ENCODE data around the gene NFATC2.

The NFATC2 gene

GRCh38 chr20:51514836-51515235 is 27.7 kb downstream of the NFATC2 start:
- H3K4me3 ChIP-seq (ENCODE audit: low read depth, low read length) = no peak overlapping the region
- H3K27me3 ChIP-seq (replicated peaks) = no peaks in the 10 kb centered on the region
- H3K27ac ChIP-seq = no peak overlapping the region
- TF ChIP-seq CTCF (IDR thresholded peaks at IDR 0.05; ENCODE audit: low read depth, low read length, missing control alignments) = no peak
- no peak for DNase-seq
- in situ Hi-C loops (cut with HindIII; ENCODE audit: low pct_ligation_motif_present, low sequenced_read_pairs) = no loop called here
- no peaks in the 10 kb centered on the region for H3K36me3 ChIP-seq (replicated peaks)

GRCh38 chr20:51514249-51514648 is 28.3 kb downstream of the NFATC2 start:
- Histone ChIP-seq H3K27me3 (replicated peaks) (no peaks in the 10 kb centered on the region), H3K27ac (no peak overlapping the region), H3K4me3 (ENCODE audit: low read depth, low read length) (no peak overlapping the region), H3K36me3 (replicated peaks) (no peaks in the 10 kb centered on the region)
- no peak for TF ChIP-seq CTCF (IDR thresholded peaks at IDR 0.05; ENCODE audit: low read depth, low read length, missing control alignments)
- no peak for DNase-seq
- in situ Hi-C loops (cut with HindIII; ENCODE audit: low pct_ligation_motif_present, low sequenced_read_pairs) = no loop called here

- no peak for DNase-seq
- H3K27me3 ChIP-seq (replicated peaks) = no peaks in the 10 kb centered on the region
- no peak for TF ChIP-seq CTCF (IDR thresholded peaks at IDR 0.05; ENCODE audit: low read depth, low read length, missing control alignments)
- in situ Hi-C loops (cut with HindIII; ENCODE audit: low pct_ligation_motif_present, low sequenced_read_pairs) = no loop called here
- H3K36me3 ChIP-seq (replicated peaks) = no peaks in the 10 kb centered on the region
- no peak overlapping the region for H3K4me3 ChIP-seq (ENCODE audit: low read depth, low read length)
- H3K27ac ChIP-seq = no peak overlapping the region
These were observed 29.0 kb downstream of the NFATC2 start for GRCh38 chr20:51513545-51513944.

- Histone ChIP-seq H3K4me3 (ENCODE audit: low read depth, low read length) (no peak overlapping the region), H3K27ac (no peak overlapping the region), H3K36me3 (replicated peaks) (no peaks in the 10 kb centered on the region), H3K27me3 (replicated peaks) (no peaks in the 10 kb centered on the region)
- DNase-seq = no peak
- TF ChIP-seq CTCF (IDR thresholded peaks at IDR 0.05; ENCODE audit: low read depth, low read length, missing control alignments) = no peak
- in situ Hi-C loops (cut with HindIII; ENCODE audit: low pct_ligation_motif_present, low sequenced_read_pairs) = no loop called here
These were observed 29.9 kb downstream of the NFATC2 start for GRCh38 chr20:51512645-51513044.

GRCh38 chr20:51511861-51512619 is 30.5 kb downstream of the NFATC2 start:
- no peak overlapping the region for H3K4me3 ChIP-seq (ENCODE audit: low read depth, low read length)

More at GRCh38 chr20:51511861-51512619, 30.5 kb downstream of the NFATC2 start:
- TF ChIP-seq CTCF (IDR thresholded peaks at IDR 0.05; ENCODE audit: low read depth, low read length, missing control alignments) = no peak
- Histone ChIP-seq H3K27me3 (replicated peaks) (no peaks in the 10 kb centered on the region), H3K36me3 (replicated peaks) (no peaks in the 10 kb centered on the region), H3K27ac (no peak overlapping the region)
- in situ Hi-C loops (cut with HindIII; ENCODE audit: low pct_ligation_motif_present, low sequenced_read_pairs) = no loop called here
- DNase-seq = no peak
